GM12801 (cell line): ENCODE measurements around the gene MED8.

ENCODE experiments used
- CTCF ChIP-seq: IDR thresholded peaks from one replicate; pipeline ENCODE4 v1.5.1; 2011; ENCODE audit warnings: control low read depth; ENCODE audit not compliant: insufficient read length; ENCODE audit errors: extremely low read depth

The MED8 gene

GRCh38 chr1:43377831-43378230 lies 11.8 kb downstream of the MED8 start:
- TF ChIP-seq CTCF: no peak

GRCh38 chr1:43376723-43377235 lies 12.8 kb downstream of the MED8 start:
- TF ChIP-seq CTCF: no peak

GRCh38 chr1:43373066-43373940 lies 16.3 kb downstream of the MED8 start:
- no peak for TF ChIP-seq CTCF

- TF ChIP-seq CTCF: no peak
These were observed 17.4 kb downstream of the MED8 start for GRCh38 chr1:43372172-43372571.

GRCh38 chr1:43370564-43370963 lies 19.0 kb downstream of the MED8 start:
- no peak for TF ChIP-seq CTCF

GRCh38 chr1:43368646-43369020 lies 21.0 kb downstream of the MED8 start:
- no peak for TF ChIP-seq CTCF

- TF ChIP-seq CTCF: no peak
These were observed 21.5 kb downstream of the MED8 start, which contains the start of gene ELOVL1 for GRCh38 chr1:43367904-43368645. TSS of gene ELOVL1 (minus strand) at chr1:43368011. CDS start at chr1:43365609, 2,402 bp downstream.
